Activated CD4-positive, alpha-beta memory T cell treated with anti-CD3 and anti-CD28 coated beads, Interleukin-2, amount 10 ng/mL, durations not matched to agents 7 days and 5 days (primary cell): Measurements from ENCODE around the gene ALK. TPM values are rescaled to one million over a fixed set of nuclear protein-coding genes. Genes with fewer than 3 reads are reported as not detected.

Experiments
- CTCF ChIA-PET: fragments of 350-600 bp; sonication (Branson Sonifier 250); formaldehyde crosslinking; loops from one replicate; lab custom pipeline; 2021; ENCODE audit warnings: antibody characterized with exemption, inconsistent platforms; lab: Charles Lee
- POLR2A ChIA-PET: fragments of 350-600 bp; sonication (Branson Sonifier 250); formaldehyde crosslinking; loops from one replicate; lab custom pipeline; 2021; ENCODE audit warnings: antibody characterized with exemption; lab: Charles Lee
- DNase-seq: peaks from one replicate; pipeline ENCODE4 v3.0.0-alpha.2; 2020
- H3K27ac Mint-ChIP-seq: one replicate; pipeline ENCODE4 v1.8.0; 2021; ENCODE audit warnings: mild to moderate bottlenecking, mixed read lengths
- H3K27me3 Mint-ChIP-seq: one replicate; pipeline ENCODE4 v1.8.0; 2021; ENCODE audit warnings: mixed read lengths
- H3K36me3 Mint-ChIP-seq: one replicate; pipeline ENCODE4 v1.8.0; 2021; ENCODE audit warnings: low read depth, mixed read lengths
- H3K4me1 Mint-ChIP-seq: one replicate; pipeline ENCODE4 v1.8.0; 2021; ENCODE audit warnings: mixed read lengths
- H3K4me3 Mint-ChIP-seq: one replicate; pipeline ENCODE4 v1.8.0; 2021; ENCODE audit warnings: mild to moderate bottlenecking, mixed read lengths
- H3K9me3 Mint-ChIP-seq: one replicate; pipeline ENCODE4 v1.8.0; 2021; ENCODE audit warnings: mixed read lengths
- total RNA-seq, 2 experiments: library from RNA; stranded (reverse); gene quantifications; one replicate each; pipeline ENCODE4 v1.2.3, GENCODE V29; 2021

The ALK gene
- total RNA-seq, 2 experiments from 2014 or later: not detected

- POLR2A ChIA-PET: no interaction called here
- no peak overlapping the region for H3K4me3 Mint-ChIP-seq
- DNase-seq: no peak
- H3K27ac Mint-ChIP-seq: no peak overlapping the region
- H3K4me1 Mint-ChIP-seq: no peaks in the 10 kb centered on the region
- H3K9me3 Mint-ChIP-seq: no peaks in the 10 kb centered on the region
- H3K36me3 Mint-ChIP-seq: no peaks in the 10 kb centered on the region
- CTCF ChIA-PET: no interaction called here
- H3K27me3 Mint-ChIP-seq: peaks cover 8% of the 10 kb centered on the region
Measured at GRCh38 chr2:29894822-29895614, 26.4 kb downstream of the ALK start.

GRCh38 chr2:29892585-29893259 is 28.7 kb downstream of the ALK start:
- Mint-ChIP-seq H3K27ac (no peak overlapping the region), H3K9me3 (no peaks in the 10 kb centered on the region), H3K27me3 (peaks cover 7% of the 10 kb centered on the region), H3K36me3 (no peaks in the 10 kb centered on the region), H3K4me3 (no peak overlapping the region), H3K4me1 (no peaks in the 10 kb centered on the region)
- ChIA-PET POLR2A (no interaction called here), CTCF (no interaction called here)
- DNase-seq: no peak

GRCh38 chr2:29881089-29881730 is 40.2 kb downstream of the ALK start:
- ChIA-PET CTCF (no interaction called here), POLR2A (no interaction called here)
- no peak overlapping the region for H3K27ac Mint-ChIP-seq
- no peaks in the 10 kb centered on the region for H3K36me3 Mint-ChIP-seq
- H3K27me3 Mint-ChIP-seq: peaks cover 8% of the 10 kb centered on the region
- no peak overlapping the region for H3K4me3 Mint-ChIP-seq
- no peaks in the 10 kb centered on the region for H3K9me3 Mint-ChIP-seq
- DNase-seq: no peak
- H3K4me1 Mint-ChIP-seq: no peaks in the 10 kb centered on the region

- no peak overlapping the region for H3K27ac Mint-ChIP-seq
- no peak overlapping the region for H3K4me3 Mint-ChIP-seq
- no peak for DNase-seq
- H3K4me1 Mint-ChIP-seq: no peaks in the 10 kb centered on the region
- peaks cover 8% of the 10 kb centered on the region for H3K27me3 Mint-ChIP-seq
- no peaks in the 10 kb centered on the region for H3K36me3 Mint-ChIP-seq
- CTCF ChIA-PET: no interaction called here
- POLR2A ChIA-PET: no interaction called here
- no peaks in the 10 kb centered on the region for H3K9me3 Mint-ChIP-seq
Measured at GRCh38 chr2:29880084-29880483, 41.3 kb downstream of the ALK start.

- DNase-seq: no peak
- Mint-ChIP-seq H3K9me3 (no peaks in the 10 kb centered on the region), H3K27ac (no peak overlapping the region), H3K27me3 (peaks cover 7% of the 10 kb centered on the region), H3K4me3 (no peak overlapping the region), H3K36me3 (no peaks in the 10 kb centered on the region), H3K4me1 (no peaks in the 10 kb centered on the region)
- ChIA-PET POLR2A (no interaction called here), CTCF (no interaction called here)
Measured at GRCh38 chr2:29879456-29879855, 41.9 kb downstream of the ALK start.

GRCh38 chr2:29878898-29879297 is 42.5 kb downstream of the ALK start:
- ChIA-PET CTCF (no interaction called here), POLR2A (no interaction called here)
- Mint-ChIP-seq H3K36me3 (no peaks in the 10 kb centered on the region), H3K4me1 (no peaks in the 10 kb centered on the region), H3K27ac (no peak overlapping the region), H3K9me3 (no peaks in the 10 kb centered on the region), H3K4me3 (no peak overlapping the region), H3K27me3 (peaks cover 3% of the 10 kb centered on the region)
- no peak for DNase-seq

GRCh38 chr2:29876374-29876773 is 45.0 kb downstream of the ALK start:
- Mint-ChIP-seq H3K9me3 (no peaks in the 10 kb centered on the region), H3K4me1 (no peaks in the 10 kb centered on the region), H3K27ac (no peak overlapping the region), H3K27me3 (peaks cover 3% of the 10 kb centered on the region), H3K4me3 (no peak overlapping the region), H3K36me3 (no peaks in the 10 kb centered on the region)
- no peak for DNase-seq
- ChIA-PET CTCF (no interaction called here), POLR2A (no interaction called here)

GRCh38 chr2:29874745-29875144 is 46.6 kb downstream of the ALK start:
- ChIA-PET POLR2A (no interaction called here), CTCF (no interaction called here)
- no peaks in the 10 kb centered on the region for H3K4me1 Mint-ChIP-seq
- H3K27ac Mint-ChIP-seq: no peak overlapping the region
- no peak overlapping the region for H3K4me3 Mint-ChIP-seq
- H3K36me3 Mint-ChIP-seq: no peaks in the 10 kb centered on the region
- DNase-seq: no peak
- H3K27me3 Mint-ChIP-seq: peaks cover 5% of the 10 kb centered on the region
- H3K9me3 Mint-ChIP-seq: no peaks in the 10 kb centered on the region

- H3K4me1 Mint-ChIP-seq: no peaks in the 10 kb centered on the region
- no peaks in the 10 kb centered on the region for H3K9me3 Mint-ChIP-seq
- no peak overlapping the region for H3K4me3 Mint-ChIP-seq
- H3K36me3 Mint-ChIP-seq: no peaks in the 10 kb centered on the region
- ChIA-PET CTCF (no interaction called here), POLR2A (no interaction called here)
- DNase-seq: no peak
- H3K27me3 Mint-ChIP-seq: peaks cover 5% of the 10 kb centered on the region
- no peak overlapping the region for H3K27ac Mint-ChIP-seq
Measured at GRCh38 chr2:29872870-29873269, 48.5 kb downstream of the ALK start.

GRCh38 chr2:29871541-29871940 is 49.8 kb downstream of the ALK start:
- no peak overlapping the region for H3K4me3 Mint-ChIP-seq
- H3K4me1 Mint-ChIP-seq: no peaks in the 10 kb centered on the region
- no peaks in the 10 kb centered on the region for H3K9me3 Mint-ChIP-seq
- no peaks in the 10 kb centered on the region for H3K36me3 Mint-ChIP-seq
- ChIA-PET POLR2A (no interaction called here), CTCF (no interaction called here)
- DNase-seq: no peak
- H3K27me3 Mint-ChIP-seq: peaks cover 5% of the 10 kb centered on the region
- no peak overlapping the region for H3K27ac Mint-ChIP-seq

GRCh38 chr2:29865512-29865911 is 55.9 kb downstream of the ALK start:
- ChIA-PET CTCF (no interaction called here), POLR2A (no interaction called here)
- DNase-seq: no peak
- Mint-ChIP-seq H3K27ac (no peak overlapping the region), H3K36me3 (no peaks in the 10 kb centered on the region), H3K27me3 (peaks cover 27% of the 10 kb centered on the region), H3K9me3 (no peaks in the 10 kb centered on the region), H3K4me3 (no peak overlapping the region), H3K4me1 (no peaks in the 10 kb centered on the region)

GRCh38 chr2:29864988-29865387 is 56.4 kb downstream of the ALK start:
- no peak overlapping the region for H3K27ac Mint-ChIP-seq
- no peak for DNase-seq
- CTCF ChIA-PET: no interaction called here
- no peak overlapping the region for H3K4me3 Mint-ChIP-seq
- H3K27me3 Mint-ChIP-seq: peaks cover 27% of the 10 kb centered on the region
- no peaks in the 10 kb centered on the region for H3K4me1 Mint-ChIP-seq
- no peaks in the 10 kb centered on the region for H3K36me3 Mint-ChIP-seq
- POLR2A ChIA-PET: no interaction called here
- no peaks in the 10 kb centered on the region for H3K9me3 Mint-ChIP-seq

- H3K27ac Mint-ChIP-seq: no peak overlapping the region
- ChIA-PET CTCF (no interaction called here), POLR2A (no interaction called here)
- H3K4me3 Mint-ChIP-seq: no peak overlapping the region
- H3K27me3 Mint-ChIP-seq: peaks cover 11% of the 10 kb centered on the region
- no peak for DNase-seq
- H3K9me3 Mint-ChIP-seq: peaks cover 2% of the 10 kb centered on the region
- no peaks in the 10 kb centered on the region for H3K4me1 Mint-ChIP-seq
- no peaks in the 10 kb centered on the region for H3K36me3 Mint-ChIP-seq
Measured at GRCh38 chr2:29855924-29856639, 65.3 kb downstream of the ALK start.
